ENCODE measurements around the gene BTNL9.
"Not testable (repeated sequence)": the region's sequence is repeated elsewhere in the genome, so short reads cannot be mapped to it uniquely, and the experiment has no call there.

The BTNL9 gene

DNA sequence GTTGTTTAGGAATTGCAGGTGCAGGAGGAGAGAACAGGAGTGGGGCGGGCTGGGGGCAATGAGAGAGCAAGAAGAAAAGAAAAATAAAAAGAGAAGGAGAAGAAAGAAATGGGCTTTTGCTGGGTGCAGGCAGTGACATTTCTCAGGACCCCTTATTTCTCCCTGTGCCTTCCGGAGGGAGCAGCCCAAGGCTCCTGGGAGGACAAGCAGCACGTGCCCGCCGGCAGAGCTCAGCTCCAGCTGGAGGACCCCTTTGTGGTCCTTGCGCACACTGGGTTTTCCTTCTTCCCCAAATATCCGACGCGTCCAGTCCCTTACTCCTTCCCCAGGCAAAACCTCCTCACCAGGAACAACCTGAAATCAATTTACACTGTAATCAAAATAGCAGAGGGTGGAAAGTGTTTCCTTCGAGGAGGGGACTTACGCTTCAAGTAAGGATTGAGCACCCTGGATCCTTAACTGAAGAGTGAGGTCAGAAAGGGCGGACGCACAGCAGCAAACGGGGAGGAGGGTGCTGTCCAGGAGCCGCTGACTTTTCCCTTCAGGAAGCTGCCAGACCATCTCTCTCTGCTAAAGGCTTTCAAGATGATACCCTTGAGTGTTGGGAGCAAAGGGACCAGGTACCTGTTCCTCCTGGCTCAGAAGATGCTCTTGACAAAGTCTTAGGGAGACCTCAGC lies 2.1 kb downstream of the BTNL9 start:
- Histone ChIP-seq H3K4me1 (ENCODE audit: control insufficient read depth in 5 of 5, insufficient read depth in 5 of 5, low read length in 5 of 5) (peaks cover 7 to 52% (median 19%) of the 10 kb centered on the region in 5 donors), H3K9ac (ENCODE audit: low read length in 5 of 5) (peak overlapping the region in 4 of 5 donors; percentile 12 to 79 (median 52)), H3K9me3 (ENCODE audit: control insufficient read depth in 5 of 5, low read length in 5 of 5) (no peaks in the 10 kb centered on the region), H3K4me3 (ENCODE audit: low read depth in 1 of 5, low read length in 5 of 5) (peak overlapping the region; percentile 31 to 83 (median 76)), H3K27ac (ENCODE audit: low read depth, low read length) (peak overlapping the region; percentile 81), H3K36me3 (ENCODE audit: control insufficient read depth in 5 of 5, insufficient read depth in 5 of 5, low read length in 5 of 5) (peaks cover 0 to 23% (median 16%) of the 10 kb centered on the region in 5 donors), H3K27me3 (ENCODE audit: control insufficient read depth in 5 of 5, insufficient read depth in 4 of 5, low read length in 5 of 5) (peaks cover 0 to 31% (median 20%) of the 10 kb centered on the region in 5 donors)

GRCh38 chr5:181042722-181043121 lies 2.7 kb downstream of the BTNL9 start:
- peaks cover 0 to 23% (median 19%) of the 10 kb centered on the region in 5 donors for H3K36me3 ChIP-seq (ENCODE audit: control insufficient read depth in 5 of 5, insufficient read depth in 5 of 5, low read length in 5 of 5)
- peaks cover 7 to 48% (median 19%) of the 10 kb centered on the region in 5 donors for H3K4me1 ChIP-seq (ENCODE audit: control insufficient read depth in 5 of 5, insufficient read depth in 5 of 5, low read length in 5 of 5)
- peaks cover 0 to 33% (median 20%) of the 10 kb centered on the region in 5 donors for H3K27me3 ChIP-seq (ENCODE audit: control insufficient read depth in 5 of 5, insufficient read depth in 4 of 5, low read length in 5 of 5)
- H3K9ac ChIP-seq (ENCODE audit: low read length in 5 of 5) = peak overlapping the region in 3 of 5 donors; percentile 12 to 79 (median 53)
- no peaks in the 10 kb centered on the region for H3K9me3 ChIP-seq (ENCODE audit: control insufficient read depth in 5 of 5, low read length in 5 of 5)
- H3K27ac ChIP-seq (ENCODE audit: low read depth, low read length) = peak overlapping the region; percentile 81
- H3K4me3 ChIP-seq (ENCODE audit: low read depth in 1 of 5, low read length in 5 of 5) = peak overlapping the region; percentile 31 to 83 (median 76)

DNA sequence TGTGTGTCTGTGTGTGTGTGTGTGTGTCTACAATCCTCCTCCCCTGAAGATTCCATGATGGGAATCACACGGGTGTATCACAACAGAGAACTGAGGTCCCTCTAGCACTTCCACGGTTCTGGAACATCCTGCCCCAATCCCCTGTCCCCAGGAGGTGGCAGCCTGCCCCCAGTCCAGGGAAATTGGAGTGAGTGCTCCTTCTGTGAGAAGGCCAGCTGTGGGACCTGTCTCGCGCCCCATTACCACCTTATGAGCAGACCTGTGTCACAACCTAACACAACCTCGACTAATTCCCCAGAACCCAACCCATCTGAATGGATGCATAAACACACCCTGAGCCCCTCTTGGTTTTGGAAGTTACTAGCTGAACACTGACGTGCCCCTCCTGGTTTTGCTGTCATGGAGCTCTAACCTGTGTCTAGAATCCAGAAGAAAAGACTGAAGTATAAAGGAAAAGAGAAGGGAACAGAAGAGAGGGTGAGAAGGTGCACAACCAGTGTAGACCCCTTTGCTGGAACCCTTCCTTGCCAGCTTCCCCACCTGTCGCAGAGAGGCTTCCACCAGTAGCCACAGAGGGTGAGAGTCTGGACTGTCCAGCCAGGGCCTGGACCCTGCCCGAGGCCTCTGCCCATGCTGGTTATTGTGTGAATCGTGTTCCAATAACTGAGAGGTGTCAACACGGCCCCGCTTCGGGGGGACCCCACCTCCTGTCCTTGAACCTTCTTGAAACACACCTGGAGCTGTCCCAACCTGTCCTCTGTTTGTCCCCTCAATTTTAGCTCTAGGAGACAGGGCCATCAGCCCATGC lies 3.4 kb downstream of the BTNL9 start:
- H3K9me3 ChIP-seq (ENCODE audit: control insufficient read depth in 5 of 5, low read length in 5 of 5) = no peaks in the 10 kb centered on the region
- peak overlapping the region in 4 of 5 donors; percentile 70 to 83 (median 78) for H3K4me3 ChIP-seq (ENCODE audit: low read depth in 1 of 5, low read length in 5 of 5)
- H3K27ac ChIP-seq (ENCODE audit: low read depth, low read length) = peak overlapping the region; percentile 57
- H3K27me3 ChIP-seq (ENCODE audit: control insufficient read depth in 5 of 5, insufficient read depth in 4 of 5, low read length in 5 of 5) = peaks cover 0 to 37% (median 20%) of the 10 kb centered on the region in 5 donors
- H3K4me1 ChIP-seq (ENCODE audit: control insufficient read depth in 5 of 5, insufficient read depth in 5 of 5, low read length in 5 of 5) = peaks cover 7 to 48% (median 19%) of the 10 kb centered on the region in 5 donors
- peak overlapping the region in 2 of 5 donors; percentile 56 to 79 for H3K9ac ChIP-seq (ENCODE audit: low read length in 5 of 5)
- peaks cover 0 to 31% (median 27%) of the 10 kb centered on the region in 5 donors for H3K36me3 ChIP-seq (ENCODE audit: control insufficient read depth in 5 of 5, insufficient read depth in 5 of 5, low read length in 5 of 5)

- H3K27ac ChIP-seq (ENCODE audit: low read depth, low read length) = peak overlapping the region; percentile 57
These were observed 4.1 kb downstream of the BTNL9 start for GRCh38 chr5:181044093-181044599.

DNA sequence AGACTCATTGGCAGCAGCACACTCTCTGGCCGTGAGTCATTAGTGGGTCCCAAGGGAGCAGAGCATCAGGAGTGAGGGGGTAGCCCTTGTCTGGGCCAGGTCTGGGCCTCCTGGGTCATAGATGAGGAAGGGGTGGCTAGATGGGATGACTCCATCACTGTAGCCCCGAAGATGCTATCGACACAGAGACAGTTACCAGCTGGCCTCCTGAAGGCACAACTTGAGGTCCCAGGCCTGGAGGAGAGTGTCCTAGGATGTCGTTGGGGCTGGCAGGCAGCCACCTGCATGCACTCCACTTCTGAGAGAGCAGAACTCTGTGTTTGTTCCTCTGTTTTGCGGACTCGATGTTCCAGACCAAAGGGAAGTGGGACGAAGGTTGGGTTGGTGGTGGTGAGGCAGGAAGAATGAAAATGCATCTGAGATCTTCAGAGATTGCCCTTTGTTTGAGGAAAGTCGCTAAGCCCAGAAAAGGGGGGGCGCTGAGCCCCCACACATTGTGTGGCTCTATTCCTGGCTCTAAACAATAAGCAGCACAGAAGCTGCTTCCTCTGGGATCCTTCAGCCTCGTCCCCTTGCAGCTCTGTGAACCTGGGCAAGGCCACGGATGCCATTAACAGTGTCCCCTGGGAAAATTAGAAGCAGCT lies 4.7 kb downstream of the BTNL9 start:
- Histone ChIP-seq H3K9me3 (ENCODE audit: control insufficient read depth in 5 of 5, low read length in 5 of 5) (no peaks in the 10 kb centered on the region), H3K4me3 (ENCODE audit: low read depth in 1 of 5, low read length in 5 of 5) (peak overlapping the region; percentile 18 to 83 (median 76)), H3K36me3 (ENCODE audit: control insufficient read depth in 5 of 5, insufficient read depth in 5 of 5, low read length in 5 of 5) (peaks cover 0 to 38% (median 28%) of the 10 kb centered on the region in 5 donors), H3K27ac (ENCODE audit: low read depth, low read length) (peak overlapping the region; percentile 57), H3K9ac (ENCODE audit: low read length in 5 of 5) (peak overlapping the region in 1 of 5 donors; percentile 79), H3K4me1 (ENCODE audit: control insufficient read depth in 5 of 5, insufficient read depth in 5 of 5, low read length in 5 of 5) (peaks cover 7 to 46% (median 19%) of the 10 kb centered on the region in 5 donors), H3K27me3 (ENCODE audit: control insufficient read depth in 5 of 5, insufficient read depth in 4 of 5, low read length in 5 of 5) (peaks cover 0 to 37% (median 20%) of the 10 kb centered on the region in 5 donors)

More at GRCh38 chr5:181044093-181044599, 4.1 kb downstream of the BTNL9 start:
- Histone ChIP-seq H3K4me1 (ENCODE audit: control insufficient read depth in 5 of 5, insufficient read depth in 5 of 5, low read length in 5 of 5) (peaks cover 7 to 45% (median 19%) of the 10 kb centered on the region in 5 donors), H3K9me3 (ENCODE audit: control insufficient read depth in 5 of 5, low read length in 5 of 5) (no peaks in the 10 kb centered on the region), H3K36me3 (ENCODE audit: control insufficient read depth in 5 of 5, insufficient read depth in 5 of 5, low read length in 5 of 5) (peaks cover 0 to 31% (median 27%) of the 10 kb centered on the region in 5 donors), H3K9ac (ENCODE audit: low read length in 5 of 5) (peak overlapping the region in 2 of 5 donors; percentile 56 to 79), H3K4me3 (ENCODE audit: low read depth in 1 of 5, low read length in 5 of 5) (peak overlapping the region; percentile 35 to 83 (median 76)), H3K27me3 (ENCODE audit: control insufficient read depth in 5 of 5, insufficient read depth in 4 of 5, low read length in 5 of 5) (peaks cover 0 to 34% (median 20%) of the 10 kb centered on the region in 5 donors)

GRCh38 chr5:181045316-181045715 lies 5.2 kb downstream of the BTNL9 start:
- peaks cover 4 to 37% (median 24%) of the 10 kb centered on the region in 5 donors for H3K27me3 ChIP-seq (ENCODE audit: control insufficient read depth in 5 of 5, insufficient read depth in 4 of 5, low read length in 5 of 5)
- H3K4me1 ChIP-seq (ENCODE audit: control insufficient read depth in 5 of 5, insufficient read depth in 5 of 5, low read length in 5 of 5) = peaks cover 7 to 50% (median 25%) of the 10 kb centered on the region in 5 donors
- H3K36me3 ChIP-seq (ENCODE audit: control insufficient read depth in 5 of 5, insufficient read depth in 5 of 5, low read length in 5 of 5) = peaks cover 0 to 43% (median 33%) of the 10 kb centered on the region in 5 donors
- H3K27ac ChIP-seq (ENCODE audit: low read depth, low read length) = peak overlapping the region; percentile 57
- no peak overlapping the region for H3K9ac ChIP-seq (ENCODE audit: low read length in 5 of 5)
- peak overlapping the region; percentile 18 to 83 (median 76) for H3K4me3 ChIP-seq (ENCODE audit: low read depth in 1 of 5, low read length in 5 of 5)
- no peaks in the 10 kb centered on the region for H3K9me3 ChIP-seq (ENCODE audit: control insufficient read depth in 5 of 5, low read length in 5 of 5)

GRCh38 chr5:181045857-181046256 lies 5.8 kb downstream of the BTNL9 start:
- H3K9me3 ChIP-seq (ENCODE audit: control insufficient read depth in 5 of 5, low read length in 5 of 5); H3K9ac ChIP-seq (ENCODE audit: low read length in 5 of 5): not testable (repeated sequence)
- peaks cover 7 to 40% (median 22%) of the 10 kb centered on the region in 5 donors for H3K27me3 ChIP-seq (ENCODE audit: control insufficient read depth in 5 of 5, insufficient read depth in 4 of 5, low read length in 5 of 5)
- H3K27ac ChIP-seq (ENCODE audit: low read depth, low read length) = peak overlapping the region; percentile 57
- peaks cover 0 to 46% (median 36%) of the 10 kb centered on the region in 5 donors for H3K36me3 ChIP-seq (ENCODE audit: control insufficient read depth in 5 of 5, insufficient read depth in 5 of 5, low read length in 5 of 5)
- peaks cover 7 to 54% (median 28%) of the 10 kb centered on the region in 5 donors for H3K4me1 ChIP-seq (ENCODE audit: control insufficient read depth in 5 of 5, insufficient read depth in 5 of 5, low read length in 5 of 5)
- peak overlapping the region in 3 of 5 donors; percentile 70 to 83 (median 81) for H3K4me3 ChIP-seq (ENCODE audit: low read depth in 1 of 5, low read length in 5 of 5)

- H3K9me3 ChIP-seq (ENCODE audit: control insufficient read depth in 5 of 5, low read length in 5 of 5) = no peaks in the 10 kb centered on the region
- no peak overlapping the region for H3K4me3 ChIP-seq (ENCODE audit: low read depth in 1 of 5, low read length in 5 of 5)
- no peak overlapping the region for H3K9ac ChIP-seq (ENCODE audit: low read length in 5 of 5)
- peaks cover 9 to 64% (median 30%) of the 10 kb centered on the region in 5 donors for H3K4me1 ChIP-seq (ENCODE audit: control insufficient read depth in 5 of 5, insufficient read depth in 5 of 5, low read length in 5 of 5)
- H3K36me3 ChIP-seq (ENCODE audit: control insufficient read depth in 5 of 5, insufficient read depth in 5 of 5, low read length in 5 of 5) = peaks cover 0 to 45% (median 35%) of the 10 kb centered on the region in 5 donors
- no peak overlapping the region for H3K27ac ChIP-seq (ENCODE audit: low read depth, low read length)
- peaks cover 7 to 44% (median 33%) of the 10 kb centered on the region in 5 donors for H3K27me3 ChIP-seq (ENCODE audit: control insufficient read depth in 5 of 5, insufficient read depth in 4 of 5, low read length in 5 of 5)
These were observed 7.2 kb downstream of the BTNL9 start for GRCh38 chr5:181047288-181047687.

GRCh38 chr5:181047921-181048320 lies 7.9 kb downstream of the BTNL9 start:
- H3K27ac ChIP-seq (ENCODE audit: low read depth, low read length) = no peak overlapping the region
- no peak overlapping the region for H3K9ac ChIP-seq (ENCODE audit: low read length in 5 of 5)
- H3K27me3 ChIP-seq (ENCODE audit: control insufficient read depth in 5 of 5, insufficient read depth in 4 of 5, low read length in 5 of 5) = peaks cover 7 to 48% (median 30%) of the 10 kb centered on the region in 5 donors
- no peak overlapping the region for H3K4me3 ChIP-seq (ENCODE audit: low read depth in 1 of 5, low read length in 5 of 5)
- H3K4me1 ChIP-seq (ENCODE audit: control insufficient read depth in 5 of 5, insufficient read depth in 5 of 5, low read length in 5 of 5) = peaks cover 9 to 69% (median 34%) of the 10 kb centered on the region in 5 donors
- peaks cover 0 to 42% (median 29%) of the 10 kb centered on the region in 5 donors for H3K36me3 ChIP-seq (ENCODE audit: control insufficient read depth in 5 of 5, insufficient read depth in 5 of 5, low read length in 5 of 5)
- no peaks in the 10 kb centered on the region for H3K9me3 ChIP-seq (ENCODE audit: control insufficient read depth in 5 of 5, low read length in 5 of 5)
